SK-N-SH treated with all-trans-retinoic acid at 6 μM for 48 hours (cell line): ENCODE results near the gene MALRD1.

Experiments
- ESRRG ChIP-seq: fragments of 250-450 bp; sonication (Bioruptor Pico); IDR thresholded peaks from 2 replicates; pipeline ENCODE4 v1.6.1; 2021; ENCODE audit warnings: mild to moderate bottlenecking
- GLIS3 ChIP-seq: fragments of 250-450 bp; sonication (Bioruptor Pico); IDR thresholded peaks from 2 replicates; pipeline ENCODE4 v1.5.0; 2020; ENCODE audit warnings: mild to moderate bottlenecking, moderate library complexity
- OSR1 ChIP-seq: fragments of 250-450 bp; sonication (Bioruptor Pico); IDR thresholded peaks from 2 replicates; pipeline ENCODE4 v1.8.0; 2022; ENCODE audit warnings: moderate library complexity, mild to moderate bottlenecking, inconsistent platforms
- RARB ChIP-seq: fragments of 250-450 bp; sonication (Bioruptor Pico); IDR thresholded peaks from 2 replicates; pipeline ENCODE4 v1.8.0; 2021; ENCODE audit warnings: mild to moderate bottlenecking, moderate library complexity
- ZC3H10 ChIP-seq: fragments of 250-450 bp; sonication (Bioruptor Pico); IDR thresholded peaks from 2 replicates; pipeline ENCODE4 v1.5.1; 2021; ENCODE audit warnings: mild to moderate bottlenecking, moderate library complexity
- TF ChIP-seq, protein P1 (sequence below): fragments of 250-450 bp; sonication (Bioruptor Pico); IDR thresholded peaks from 2 replicates; pipeline ENCODE4 v1.5.1; 2021; ENCODE audit warnings: mild to moderate bottlenecking, moderate library complexity

DNA sequence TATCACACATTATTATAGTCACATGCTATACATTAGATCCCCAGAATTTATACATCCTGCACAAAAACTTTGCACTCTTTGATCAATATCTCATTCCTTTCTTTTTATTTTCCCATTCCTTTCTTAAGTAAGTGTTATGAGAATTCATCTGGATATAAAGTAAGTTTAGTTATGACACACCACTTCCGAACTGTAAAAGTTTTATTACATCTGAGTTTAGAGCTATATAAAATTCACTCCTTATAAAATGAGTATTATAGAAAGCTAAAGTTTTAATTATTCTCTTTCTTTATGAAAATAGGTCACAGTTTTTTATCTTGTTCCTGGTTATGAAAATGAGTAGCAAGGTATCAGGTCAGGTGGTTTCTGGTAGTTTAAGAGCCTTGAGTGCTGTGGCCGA is 683.0 kb downstream of the MALRD1 start:
- TF ChIP-seq ESRRG (CRISPR knock-in tag): no peak
- TF ChIP-seq, protein P1, sequence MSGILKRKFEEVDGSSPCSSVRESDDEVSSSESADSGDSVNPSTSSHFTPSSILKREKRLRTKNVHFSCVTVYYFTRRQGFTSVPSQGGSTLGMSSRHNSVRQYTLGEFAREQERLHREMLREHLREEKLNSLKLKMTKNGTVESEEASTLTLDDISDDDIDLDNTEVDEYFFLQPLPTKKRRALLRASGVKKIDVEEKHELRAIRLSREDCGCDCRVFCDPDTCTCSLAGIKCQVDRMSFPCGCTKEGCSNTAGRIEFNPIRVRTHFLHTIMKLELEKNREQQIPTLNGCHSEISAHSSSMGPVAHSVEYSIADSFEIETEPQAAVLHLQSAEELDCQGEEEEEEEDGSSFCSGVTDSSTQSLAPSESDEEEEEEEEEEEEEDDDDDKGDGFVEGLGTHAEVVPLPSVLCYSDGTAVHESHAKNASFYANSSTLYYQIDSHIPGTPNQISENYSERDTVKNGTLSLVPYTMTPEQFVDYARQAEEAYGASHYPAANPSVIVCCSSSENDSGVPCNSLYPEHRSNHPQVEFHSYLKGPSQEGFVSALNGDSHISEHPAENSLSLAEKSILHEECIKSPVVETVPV (CRISPR knock-in tag): no peak
- no peak for TF ChIP-seq OSR1 (CRISPR knock-in tag)
- TF ChIP-seq GLIS3 (CRISPR knock-in tag): no peak
- no peak for TF ChIP-seq ZC3H10 (CRISPR knock-in tag)
- TF ChIP-seq RARB: no peak
